Esophagus squamous epithelium (tissue), 4 donors: ENCODE results near the gene DALRD3.

ENCODE experiments used
- POLR2A ChIP-seq, 4 donors: fragments of 450-650 bp; IDR thresholded peaks; one replicate each; pipeline ENCODE4 v1.6.1; 2017; ENCODE audit warnings: antibody characterized with exemption in 4 of 4, mild to moderate bottlenecking in 4 of 4, moderate library complexity in 3 of 4
- TF ChIP-seq, protein P1 (sequence below), 6 experiments: fragments of 450-650 bp in 4 of 6; fragments of 200-600 bp in 2 of 6; sonication (generic) in 2 of 6; IDR thresholded peaks; one replicate each; pipeline ENCODE4 v1.5.1; 2016 to 2019; ENCODE audit warnings: antibody characterized with exemption in 6 of 6, mild to moderate bottlenecking in 4 of 6, moderate library complexity in 4 of 6

DNA sequence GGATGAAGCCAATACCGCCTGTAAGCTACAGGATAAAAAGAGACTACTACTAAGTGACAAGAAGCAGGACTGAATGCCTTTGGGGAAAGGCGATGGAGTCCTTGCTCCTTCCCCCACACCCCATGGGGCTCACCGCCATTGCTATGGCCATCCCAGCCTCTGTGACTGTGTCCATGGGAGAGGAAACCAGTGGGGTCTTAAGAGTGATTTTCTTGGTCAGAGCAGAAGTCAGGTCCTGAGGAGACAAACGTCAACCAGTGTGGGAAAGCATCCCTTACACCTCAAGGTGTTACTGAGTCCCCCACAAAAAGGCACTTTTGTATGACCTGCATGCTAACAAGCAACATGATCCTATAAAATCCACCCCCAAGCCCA is 9.9 kb upstream of the DALRD3 start:
- TF ChIP-seq, protein P1, sequence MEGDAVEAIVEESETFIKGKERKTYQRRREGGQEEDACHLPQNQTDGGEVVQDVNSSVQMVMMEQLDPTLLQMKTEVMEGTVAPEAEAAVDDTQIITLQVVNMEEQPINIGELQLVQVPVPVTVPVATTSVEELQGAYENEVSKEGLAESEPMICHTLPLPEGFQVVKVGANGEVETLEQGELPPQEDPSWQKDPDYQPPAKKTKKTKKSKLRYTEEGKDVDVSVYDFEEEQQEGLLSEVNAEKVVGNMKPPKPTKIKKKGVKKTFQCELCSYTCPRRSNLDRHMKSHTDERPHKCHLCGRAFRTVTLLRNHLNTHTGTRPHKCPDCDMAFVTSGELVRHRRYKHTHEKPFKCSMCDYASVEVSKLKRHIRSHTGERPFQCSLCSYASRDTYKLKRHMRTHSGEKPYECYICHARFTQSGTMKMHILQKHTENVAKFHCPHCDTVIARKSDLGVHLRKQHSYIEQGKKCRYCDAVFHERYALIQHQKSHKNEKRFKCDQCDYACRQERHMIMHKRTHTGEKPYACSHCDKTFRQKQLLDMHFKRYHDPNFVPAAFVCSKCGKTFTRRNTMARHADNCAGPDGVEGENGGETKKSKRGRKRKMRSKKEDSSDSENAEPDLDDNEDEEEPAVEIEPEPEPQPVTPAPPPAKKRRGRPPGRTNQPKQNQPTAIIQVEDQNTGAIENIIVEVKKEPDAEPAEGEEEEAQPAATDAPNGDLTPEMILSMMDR (IDR thresholded peaks at IDR 0.05) = no peak
- TF ChIP-seq POLR2A (IDR thresholded peaks at IDR 0.05) = no peak
